Lower leg skin (tissue), 3 donors: ENCODE measurements around the gene PMEL.

Source experiments
- CTCF ChIP-seq, 3 donors: fragments of 450-650 bp; IDR thresholded peaks; one replicate each; pipeline ENCODE4 v1.5.1; 2016; ENCODE audit warnings: antibody characterized with exemption in 3 of 3, mild to moderate bottlenecking in 3 of 3, moderate library complexity in 2 of 3
- POLR2A ChIP-seq, 2 donors: fragments of 450-650 bp; IDR thresholded peaks; one replicate each; pipeline ENCODE4 v1.6.1; 2016 to 2017; ENCODE audit warnings: antibody characterized with exemption in 2 of 2, mild to moderate bottlenecking in 1 of 2, moderate library complexity in 1 of 2

- TF ChIP-seq POLR2A (IDR thresholded peaks at IDR 0.05) = no peak
- no peak for TF ChIP-seq CTCF (IDR thresholded peaks at IDR 0.05)
These were observed 16.6 kb upstream of the PMEL start for GRCh38 chr12:55982319-55982936.
